HK-2 (cell line): ENCODE measurements around the gene ANO2.
"Not testable (repeated sequence)": the region's sequence is repeated elsewhere in the genome, so short reads cannot be mapped to it uniquely, and the experiment has no call there.

ENCODE experiments used
- DNase-seq: peaks from one replicate; pipeline ENCODE4 v3.0.0-alpha.2; 2018; ENCODE audit not compliant: unreplicated experiment

Gene ANO2

DNA sequence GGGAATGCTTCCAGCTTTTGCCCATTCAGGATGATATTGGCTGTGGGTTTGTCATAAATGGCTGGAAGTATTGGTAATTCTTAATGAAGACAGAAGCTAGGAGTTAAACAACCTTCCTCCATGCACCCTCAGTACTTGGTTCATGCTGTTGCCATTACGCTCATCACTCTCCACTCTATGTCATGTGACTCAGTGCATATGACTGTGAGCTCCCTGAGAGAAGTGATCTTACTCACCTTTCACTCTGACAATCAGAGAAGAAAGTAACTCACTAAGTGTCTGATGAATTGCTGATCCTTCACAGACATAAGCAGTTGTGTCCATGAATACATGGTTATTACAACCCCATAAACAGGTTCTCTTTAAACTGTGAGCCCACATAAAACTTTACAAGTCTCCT is 275.4 kb downstream of the ANO2 start:
- not testable (repeated sequence) for DNase-seq

DNA sequence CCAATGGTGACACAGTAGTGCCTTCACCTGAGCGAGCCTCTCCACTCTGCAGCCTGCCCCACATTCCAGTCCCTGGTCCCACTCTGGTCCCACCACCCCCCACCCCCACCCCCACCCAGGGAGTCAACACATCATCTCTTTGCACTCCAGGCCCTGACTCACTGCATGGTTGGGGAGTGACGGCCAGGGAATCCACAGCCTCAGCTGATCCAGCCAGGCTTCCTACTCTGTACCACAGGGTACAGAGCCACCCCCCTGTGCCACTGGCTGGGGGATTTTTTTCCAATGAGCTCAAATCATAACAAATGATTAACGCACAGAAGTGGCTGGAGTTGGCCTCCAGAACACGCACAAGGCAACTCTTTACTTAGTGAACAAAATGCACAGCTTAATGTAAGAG is 279.4 kb downstream of the ANO2 start:
- peak; percentile 94 for DNase-seq

GRCh38 chr12:5661811-5662210 is 283.2 kb downstream of the ANO2 start:
- DNase-seq, result no peak

DNA sequence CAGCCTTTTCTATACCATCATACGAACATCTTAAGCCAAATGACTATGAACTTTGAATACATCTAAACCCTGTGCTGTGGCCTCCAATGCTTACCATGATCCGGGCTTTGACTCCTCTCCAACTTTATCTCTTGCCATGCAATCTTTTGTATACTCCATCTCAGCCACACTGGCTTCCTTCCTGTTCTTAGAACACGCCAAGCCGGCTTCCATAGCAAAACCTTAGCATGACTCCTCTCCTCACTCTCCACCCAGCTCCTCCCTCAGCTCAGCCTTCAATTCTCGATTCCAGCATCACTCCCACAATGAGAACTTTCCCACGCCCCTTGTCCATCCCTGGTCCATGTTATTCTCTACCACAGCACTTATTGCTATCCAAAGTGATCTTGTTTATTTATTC is 284.8 kb downstream of the ANO2 start:
- DNase-seq, result no peak

GRCh38 chr12:5658339-5658941 is 286.6 kb downstream of the ANO2 start:
- DNase-seq, result not testable (repeated sequence)

GRCh38 chr12:5656836-5657235 is 288.2 kb downstream of the ANO2 start:
- DNase-seq, result no peak

DNA sequence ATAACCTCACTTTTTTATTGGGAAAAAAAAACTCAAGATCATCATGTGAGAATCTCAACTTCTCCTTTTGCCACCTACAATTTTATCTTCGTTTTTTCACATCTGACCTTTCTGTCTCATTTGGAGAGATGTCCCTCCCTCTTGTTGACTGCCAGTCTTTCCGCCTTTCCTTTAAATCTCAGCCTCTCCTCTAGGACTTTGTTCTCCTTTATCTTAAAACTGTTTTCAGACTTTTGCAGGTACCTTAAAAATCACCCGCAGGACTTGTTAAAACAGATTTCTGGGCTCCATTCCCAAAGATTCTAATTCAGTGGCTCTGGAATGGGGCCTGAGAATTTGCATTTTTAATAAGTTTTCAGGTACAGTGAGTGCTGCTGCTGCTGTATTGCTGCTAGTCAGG is 289.9 kb downstream of the ANO2 start:
- no peak for DNase-seq

DNA sequence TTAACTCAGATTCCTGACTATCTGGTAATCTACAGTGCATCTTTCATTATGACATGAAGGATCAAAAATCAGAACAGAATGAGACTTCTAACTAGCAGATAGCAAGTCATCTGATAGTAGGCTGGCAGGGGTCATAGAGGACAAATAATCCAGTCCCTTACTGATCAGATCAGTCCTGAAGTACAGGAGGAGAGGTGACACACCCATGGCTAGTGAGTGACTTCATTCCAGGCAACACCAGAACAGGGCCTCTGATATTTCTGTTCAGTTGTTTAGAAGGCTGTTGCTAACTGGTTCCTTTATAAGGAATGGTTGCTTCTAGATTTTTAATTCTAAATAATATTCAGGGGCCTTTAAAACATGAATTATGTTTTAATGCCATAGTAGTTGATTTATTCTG is 291.0 kb downstream of the ANO2 start:
- no peak for DNase-seq

DNA sequence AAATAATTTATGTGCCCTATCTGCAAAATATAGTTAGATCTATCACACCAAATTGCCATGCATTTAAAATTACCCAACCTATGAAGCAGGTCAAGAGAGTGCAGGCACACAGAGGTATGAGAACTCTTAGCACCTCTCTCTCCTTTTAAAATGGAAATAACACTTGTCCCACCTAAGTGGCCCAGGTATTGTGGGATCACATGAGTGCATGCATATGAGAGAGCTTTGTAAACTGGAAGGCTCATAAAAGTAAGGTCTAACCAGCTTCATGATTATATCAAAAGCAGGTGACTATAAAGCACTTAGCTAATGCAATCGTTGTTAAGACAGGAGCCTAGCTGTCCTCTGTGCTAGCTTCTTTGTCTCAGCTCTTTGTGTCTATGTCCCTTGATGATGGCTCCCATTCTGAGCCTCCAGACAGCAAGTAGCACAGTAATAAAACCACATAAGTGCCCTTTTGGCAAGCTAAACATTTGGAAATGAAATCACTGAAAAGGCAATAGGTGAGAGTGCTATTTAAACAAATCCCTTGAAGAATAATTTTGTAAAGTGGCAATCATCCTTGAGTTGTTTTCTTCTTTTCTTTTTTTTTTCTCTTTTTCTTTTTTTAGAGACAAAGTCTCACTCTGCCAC is 294.1 kb downstream of the ANO2 start:
- no peak for DNase-seq

DNA sequence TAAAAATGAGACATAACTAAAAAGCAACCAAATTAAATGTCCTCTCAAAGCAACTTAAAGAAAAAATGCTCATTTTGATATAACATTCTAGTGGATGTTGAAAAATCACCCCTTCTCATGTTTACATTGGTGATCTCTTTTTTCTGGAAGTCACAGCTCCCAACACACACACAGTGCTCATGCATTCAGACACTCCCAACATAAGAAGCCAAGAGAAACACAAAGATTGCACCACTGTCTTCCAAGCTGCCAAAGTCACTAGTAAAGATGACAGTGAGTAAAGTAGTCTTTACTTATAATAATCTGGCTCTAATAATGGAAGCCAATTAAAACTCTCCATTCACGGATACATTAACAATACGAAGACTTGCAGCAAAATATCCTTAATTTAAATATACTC is 294.8 kb downstream of the ANO2 start:
- no peak for DNase-seq

DNA sequence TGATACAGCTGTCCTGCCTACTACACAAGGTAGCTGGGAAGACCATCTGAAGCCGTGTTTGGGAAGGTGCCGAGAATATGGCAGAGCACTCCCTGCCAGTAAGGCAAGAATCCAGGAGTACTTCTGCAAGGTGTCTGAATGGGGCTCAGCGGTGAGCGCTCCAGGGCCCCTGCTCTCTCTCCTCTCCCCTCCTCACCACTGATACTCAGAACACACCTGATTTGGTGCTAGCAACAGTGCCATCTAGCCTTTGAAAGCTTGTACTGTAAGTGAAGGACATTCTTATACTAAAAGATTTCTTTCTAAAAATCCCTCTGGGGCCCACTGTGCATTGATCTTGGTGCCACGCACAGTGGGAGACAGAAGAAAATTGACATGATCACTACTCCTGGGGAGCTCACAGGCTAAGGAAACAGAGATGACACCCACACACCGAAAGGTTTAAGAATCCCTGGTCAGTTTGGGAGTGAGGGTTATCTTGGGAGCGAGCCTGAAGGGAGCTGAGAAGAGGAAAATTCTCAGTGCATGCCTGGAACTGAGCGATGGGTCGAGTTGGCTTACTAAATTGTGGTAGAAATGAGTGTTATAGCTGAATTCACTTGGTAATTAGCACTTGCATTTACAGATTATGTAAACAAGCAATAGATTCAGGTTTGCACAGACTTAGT is 296.2 kb downstream of the ANO2 start:
- no peak for DNase-seq

DNA sequence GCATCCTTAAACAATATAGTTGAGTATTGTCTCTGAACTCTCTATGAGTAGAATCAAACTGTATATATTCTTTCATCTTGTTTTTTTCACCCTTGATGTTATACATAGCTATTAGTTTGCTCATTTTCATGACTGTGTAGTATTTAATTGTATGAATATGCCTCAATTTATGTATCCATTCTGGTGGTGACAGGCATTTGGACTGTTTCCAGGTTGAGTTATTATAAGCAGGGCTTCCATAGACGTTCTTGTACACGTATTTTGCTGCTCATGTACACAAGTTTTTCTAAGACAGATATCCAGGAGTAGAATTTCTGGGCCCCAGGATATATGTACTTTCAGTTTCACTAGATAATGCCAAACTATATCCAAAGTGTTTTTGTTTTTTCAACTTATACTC is 301.8 kb downstream of the ANO2 start:
- no peak for DNase-seq

DNA sequence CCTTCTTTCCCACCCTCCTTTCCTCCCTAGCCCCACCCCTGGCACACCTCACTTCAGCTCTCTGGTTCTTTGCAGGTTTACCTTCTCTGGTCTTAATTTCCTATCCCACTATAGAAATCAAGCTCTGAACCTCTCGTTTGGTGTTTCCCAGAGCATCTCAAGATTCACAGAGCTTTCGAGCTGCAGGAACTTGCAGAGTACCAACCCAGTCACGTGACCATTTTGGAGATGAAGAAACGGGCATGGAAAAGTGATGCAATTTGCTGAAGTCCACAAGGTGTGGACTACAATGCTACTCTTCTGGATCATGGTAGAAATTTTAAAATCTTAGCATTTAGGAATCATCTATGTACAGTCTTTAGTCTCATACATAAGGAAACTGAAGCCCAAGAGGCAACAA is 307.4 kb downstream of the ANO2 start:
- DNase-seq, result no peak

GRCh38 chr12:5636907-5637306 is 308.2 kb downstream of the ANO2 start:
- no peak for DNase-seq

DNA sequence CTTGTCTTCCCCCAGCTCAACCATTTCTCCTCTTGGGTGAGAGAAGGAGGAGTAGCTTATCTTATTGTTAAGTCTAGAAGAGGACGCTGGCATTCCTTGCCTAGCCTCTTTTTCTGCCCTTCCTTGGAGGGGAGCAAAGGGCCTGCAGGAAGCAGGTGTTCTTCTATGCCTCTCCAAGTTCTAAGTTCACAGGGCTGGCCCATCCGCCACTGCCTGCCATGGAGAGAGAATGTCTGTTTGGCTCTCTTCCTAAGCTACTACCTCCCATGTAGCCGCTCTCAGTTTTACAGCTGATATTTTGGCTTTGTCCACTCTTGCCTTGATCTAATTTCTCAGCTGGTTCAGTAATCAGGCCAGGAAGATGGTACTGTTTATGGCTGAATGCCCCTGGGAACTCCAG is 312.0 kb downstream of the ANO2 start:
- no peak for DNase-seq

DNA sequence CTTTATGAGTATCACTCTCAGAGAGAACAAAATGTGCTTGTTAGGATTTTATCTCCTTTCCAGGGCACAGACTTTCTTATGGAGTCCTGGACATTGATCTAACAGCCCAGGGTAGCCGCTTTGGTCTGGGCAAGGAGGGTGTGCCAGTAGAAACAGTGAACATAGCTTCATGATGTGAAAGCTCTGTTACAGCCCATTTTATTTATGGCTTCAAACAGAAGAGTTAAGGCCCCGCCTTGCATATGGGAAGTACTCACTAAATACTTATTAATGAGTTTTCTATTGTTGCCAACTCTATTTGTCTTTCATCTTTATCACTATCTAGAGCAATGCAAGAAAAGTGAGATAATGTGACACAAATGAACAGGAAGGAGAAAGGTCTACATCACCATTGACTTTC is 312.6 kb downstream of the ANO2 start:
- DNase-seq, result no peak

- no peak for DNase-seq
Measured at GRCh38 chr12:5631497-5631896, 313.6 kb downstream of the ANO2 start.

DNA sequence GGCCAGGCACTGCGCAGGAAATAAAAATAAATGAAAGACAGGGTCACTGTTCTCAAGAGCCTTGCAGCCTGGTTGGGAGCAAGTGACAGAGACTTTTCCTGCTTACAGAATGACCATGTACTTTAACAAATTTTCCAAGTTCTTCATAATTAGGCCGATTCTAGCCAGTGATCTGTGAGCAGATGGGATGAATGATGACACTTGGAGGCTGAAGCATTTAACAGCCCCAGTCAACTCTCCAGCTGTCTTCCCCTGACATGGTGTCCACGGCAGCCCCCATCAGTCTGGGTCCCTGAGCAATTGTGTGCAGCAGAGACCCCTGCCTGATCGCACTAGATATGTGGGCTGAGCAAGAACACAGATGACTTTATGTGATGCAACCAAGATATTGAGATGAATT is 314.3 kb downstream of the ANO2 start:
- no peak for DNase-seq

DNA sequence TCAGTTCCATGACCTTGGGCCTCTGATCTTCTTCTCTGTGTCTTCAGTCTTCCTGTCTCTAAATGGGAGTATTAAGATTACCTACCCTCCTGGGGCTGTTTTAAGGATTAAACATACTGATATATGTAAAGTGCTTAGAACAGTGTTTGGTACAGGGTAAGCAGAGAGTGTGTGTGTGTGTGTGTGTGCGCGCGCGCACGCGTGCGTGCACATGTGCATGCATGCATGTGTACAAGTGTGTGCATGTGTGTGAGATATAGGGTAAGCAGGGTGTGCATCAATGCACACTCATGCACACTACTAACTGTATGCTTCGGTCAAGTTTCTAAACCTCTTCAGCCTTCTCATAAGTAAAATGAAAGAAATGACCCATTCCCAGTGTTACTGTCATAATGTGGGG is 316.6 kb downstream of the ANO2 start:
- DNase-seq, result no peak

GRCh38 chr12:5627053-5627630 is 317.9 kb downstream of the ANO2 start:
- DNase-seq, result no peak

GRCh38 chr12:5626151-5626550 is 318.9 kb downstream of the ANO2 start:
- DNase-seq, result no peak

- DNase-seq, result no peak
Measured at GRCh38 chr12:5624486-5625272, 320.4 kb downstream of the ANO2 start.
